Activated naive CD8-positive, alpha-beta T cell treated with anti-CD3 and anti-CD28 coated beads, Interleukin-2, amount 50 U/mL, for 16 hours (primary cell): ENCODE results near the gene TOX3.

Source experiments
- DNase-seq: peaks from one replicate; pipeline ENCODE4 v3.0.0-alpha.2; 2020; ENCODE audit warnings: low read depth, low spot score

TOX3 gene

GRCh38 chr16:52398491-52398960 lies 148.4 kb downstream of the TOX3 start:
- DNase-seq = no peak

GRCh38 chr16:52398021-52398420 lies 148.9 kb downstream of the TOX3 start:
- no peak for DNase-seq

- DNase-seq = no peak
Observed at GRCh38 chr16:52393448-52393847, 153.5 kb downstream of the TOX3 start.

- no peak for DNase-seq
Observed at GRCh38 chr16:52389045-52389444, 157.9 kb downstream of the TOX3 start.
